ENCODE results near the gene CLDN12.

Gene CLDN12

DNA sequence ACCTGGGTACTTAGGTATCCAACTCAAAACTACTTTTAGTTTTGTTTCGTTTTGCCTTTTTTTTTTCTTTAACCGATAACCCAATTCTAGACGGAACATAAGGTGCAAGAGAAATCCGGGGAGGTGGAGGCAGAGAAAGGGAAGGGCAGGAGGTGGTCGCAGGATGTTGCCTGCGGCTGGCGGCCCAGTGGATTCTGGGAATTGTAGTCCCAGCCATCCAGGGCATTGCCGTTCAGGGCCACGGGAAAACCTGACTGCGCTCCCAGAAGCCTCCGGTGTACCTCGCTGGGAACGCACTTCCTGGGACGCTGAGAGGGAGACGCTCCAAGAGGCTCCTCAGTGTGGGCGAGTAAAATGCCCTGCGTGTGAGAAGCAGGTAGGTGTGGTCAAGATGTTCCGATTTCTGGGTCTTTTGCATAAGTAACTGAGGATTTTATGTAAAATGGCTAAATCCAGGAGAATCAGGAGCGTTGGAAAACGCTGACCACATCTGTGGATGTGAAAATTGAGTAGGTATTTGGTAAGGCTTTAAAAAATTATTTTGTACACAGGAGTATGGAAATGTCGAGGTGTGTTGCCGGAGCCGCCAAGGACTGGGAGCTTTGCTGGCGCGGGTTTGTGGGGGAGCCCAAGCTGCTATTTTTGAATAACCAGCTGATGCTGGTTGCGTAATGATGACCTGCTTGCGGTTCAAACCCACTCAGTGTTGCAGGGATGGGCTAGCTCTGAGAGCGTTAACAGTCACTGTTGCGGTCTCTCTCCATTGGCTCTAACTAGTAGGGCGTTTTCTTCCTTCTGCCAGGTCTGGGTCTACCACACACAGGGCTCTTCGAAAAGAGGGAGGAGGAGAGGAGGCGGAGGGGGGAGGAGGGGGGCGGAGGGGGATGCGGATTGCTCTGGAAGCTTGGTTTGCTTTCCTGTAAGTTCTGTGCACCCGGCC lies at the start of gene CLDN12:
CLDN12 (plus strand) TSS at position 288 of the 940 bp plus-strand sequence. CDS start 9,216 bp downstream, outside the sequence.
- DNase-seq (ENCODE audit: extremely low spot score): peak; percentile 91
- ChIA-PET CTCF (no interaction called here), POLR2A (interaction anchor here (1.0 kb wide), 1 partner anchor 17 kb away, joined by 4 read pairs; no protein-coding TSS in a partner anchor)
- TF ChIP-seq HDGF (IDR thresholded peaks at IDR 0.05; ENCODE audit: borderline replicate concordance) (no peak), ELF4 (IDR thresholded peaks at IDR 0.05) (peak; percentile 47), NFRKB (IDR thresholded peaks at IDR 0.05) (no peak), L3MBTL2 (conservative IDR thresholded peaks at IDR 0.05) (peak; percentile 39; the same call in 1 of the 2 replicates)

DNA sequence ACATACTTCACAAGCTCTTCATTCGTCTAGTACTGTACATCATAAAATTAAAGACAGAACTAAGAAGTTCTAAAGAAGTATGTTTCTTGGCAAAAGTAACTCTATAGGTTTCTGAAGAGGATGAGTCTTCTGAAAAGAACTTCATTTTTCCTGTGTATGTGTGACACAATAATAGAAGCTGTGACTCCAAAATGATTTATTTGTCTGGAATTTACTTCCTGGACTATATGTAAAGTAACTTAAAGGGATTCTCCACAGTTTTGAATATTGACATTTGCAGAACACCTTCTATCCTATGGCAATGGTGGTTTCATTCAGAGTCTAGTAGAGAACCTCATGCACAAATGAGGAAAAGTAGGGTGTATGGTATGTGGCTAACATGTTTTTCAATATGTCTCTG lies 19.8 kb upstream of the CLDN12 start:
- CTCF ChIA-PET: no interaction called here
- TF ChIP-seq FOXM1 (IDR thresholded peaks at IDR 0.05; ENCODE audit: borderline replicate concordance) (no peak), TARDBP (IDR thresholded peaks at IDR 0.05) (no peak), LEF1 (IDR thresholded peaks at IDR 0.05; ENCODE audit: borderline replicate concordance) (no peak), ZNF384 (IDR thresholded peaks at IDR 0.05) (no peak), FOXA1 (IDR thresholded peaks at IDR 0.05) (no peak), L3MBTL2 (conservative IDR thresholded peaks at IDR 0.05) (no peak), ARNT (IDR thresholded peaks at IDR 0.05) (no peak), ELF4 (IDR thresholded peaks at IDR 0.05) (no peak), HDGF (IDR thresholded peaks at IDR 0.05; ENCODE audit: borderline replicate concordance) (no peak)
- no peak for DNase-seq (ENCODE audit: extremely low spot score)
- POLR2A ChIA-PET: no interaction called here

DNA sequence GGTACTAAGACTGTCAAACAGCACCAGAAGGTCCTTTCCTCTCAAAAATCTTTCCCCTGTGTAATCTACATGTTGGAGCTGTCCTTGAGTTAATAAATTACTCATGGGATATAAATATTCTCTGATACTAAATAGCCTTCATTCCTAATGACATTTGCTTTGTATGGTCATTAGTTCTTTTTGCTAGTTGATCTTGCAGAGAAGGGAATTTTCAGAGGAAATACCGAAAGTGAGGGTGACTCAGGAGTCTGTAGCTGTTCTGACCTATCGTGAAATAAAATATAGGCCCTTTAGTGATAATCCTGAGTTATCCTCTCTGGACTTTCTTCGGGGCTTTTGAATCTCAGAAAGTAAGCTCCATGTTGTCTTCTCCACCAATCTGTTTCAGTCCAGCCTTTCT lies 19.4 kb upstream of the CLDN12 start:
- POLR2A ChIA-PET: no interaction called here
- no peak for DNase-seq (ENCODE audit: extremely low spot score)
- CTCF ChIA-PET: no interaction called here
- TF ChIP-seq ZNF384 (IDR thresholded peaks at IDR 0.05): no peak
- TF ChIP-seq FOXK2 (IDR thresholded peaks at IDR 0.05): no peak
- no peak for TF ChIP-seq TARDBP (IDR thresholded peaks at IDR 0.05)
- no peak for TF ChIP-seq BHLHE40 (IDR thresholded peaks at IDR 0.05; ENCODE audit: borderline replicate concordance)
- no peak for TF ChIP-seq ELF4 (IDR thresholded peaks at IDR 0.05)
- no peak for TF ChIP-seq HDGF (IDR thresholded peaks at IDR 0.05; ENCODE audit: borderline replicate concordance)
- TF ChIP-seq, protein P1, sequence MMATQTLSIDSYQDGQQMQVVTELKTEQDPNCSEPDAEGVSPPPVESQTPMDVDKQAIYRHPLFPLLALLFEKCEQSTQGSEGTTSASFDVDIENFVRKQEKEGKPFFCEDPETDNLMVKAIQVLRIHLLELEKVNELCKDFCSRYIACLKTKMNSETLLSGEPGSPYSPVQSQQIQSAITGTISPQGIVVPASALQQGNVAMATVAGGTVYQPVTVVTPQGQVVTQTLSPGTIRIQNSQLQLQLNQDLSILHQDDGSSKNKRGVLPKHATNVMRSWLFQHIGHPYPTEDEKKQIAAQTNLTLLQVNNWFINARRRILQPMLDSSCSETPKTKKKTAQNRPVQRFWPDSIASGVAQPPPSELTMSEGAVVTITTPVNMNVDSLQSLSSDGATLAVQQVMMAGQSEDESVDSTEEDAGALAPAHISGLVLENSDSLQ (IDR thresholded peaks at IDR 0.05): no peak
- TF ChIP-seq SP1 (IDR thresholded peaks at IDR 0.05): no peak
- TF ChIP-seq ARNT (IDR thresholded peaks at IDR 0.05): no peak
- TF ChIP-seq FOXM1 (IDR thresholded peaks at IDR 0.05; ENCODE audit: borderline replicate concordance): no peak
- TF ChIP-seq SUZ12 (IDR thresholded peaks at IDR 0.05): no peak
- TF ChIP-seq CTBP1 (IDR thresholded peaks at IDR 0.05; ENCODE audit: borderline replicate concordance): no peak
- TF ChIP-seq FOXA1 (IDR thresholded peaks at IDR 0.05): no peak
- no peak for TF ChIP-seq L3MBTL2 (conservative IDR thresholded peaks at IDR 0.05)
- TF ChIP-seq LEF1 (IDR thresholded peaks at IDR 0.05; ENCODE audit: borderline replicate concordance): no peak
- no peak for TF ChIP-seq NFRKB (IDR thresholded peaks at IDR 0.05)

DNA sequence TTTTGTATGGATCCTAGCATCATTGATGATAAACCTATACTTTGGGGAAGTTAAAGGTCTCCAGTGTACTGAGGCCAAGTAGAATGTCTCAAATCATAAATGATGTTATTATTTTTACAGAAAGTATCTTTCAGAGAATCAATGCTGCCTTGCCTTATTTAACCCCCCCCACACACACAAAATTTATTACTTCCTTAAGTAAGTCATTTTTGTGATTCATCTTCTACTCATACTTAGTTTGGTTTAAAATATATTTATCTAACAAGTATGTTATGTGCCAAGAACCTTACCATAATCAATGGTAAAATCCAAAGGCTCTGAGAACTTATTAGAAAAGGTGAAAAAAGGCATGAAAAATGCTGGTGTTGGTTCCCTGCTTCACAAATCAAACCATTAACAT lies 18.8 kb upstream of the CLDN12 start:
- ChIA-PET CTCF (no interaction called here), POLR2A (no interaction called here)
- TF ChIP-seq SUZ12 (IDR thresholded peaks at IDR 0.05) (no peak), BHLHE40 (IDR thresholded peaks at IDR 0.05; ENCODE audit: borderline replicate concordance) (no peak), CTBP1 (IDR thresholded peaks at IDR 0.05; ENCODE audit: borderline replicate concordance) (no peak), ZNF384 (IDR thresholded peaks at IDR 0.05) (no peak), ELF4 (IDR thresholded peaks at IDR 0.05) (no peak), ARNT (IDR thresholded peaks at IDR 0.05) (no peak)
- DNase-seq (ENCODE audit: extremely low spot score): no peak

DNA sequence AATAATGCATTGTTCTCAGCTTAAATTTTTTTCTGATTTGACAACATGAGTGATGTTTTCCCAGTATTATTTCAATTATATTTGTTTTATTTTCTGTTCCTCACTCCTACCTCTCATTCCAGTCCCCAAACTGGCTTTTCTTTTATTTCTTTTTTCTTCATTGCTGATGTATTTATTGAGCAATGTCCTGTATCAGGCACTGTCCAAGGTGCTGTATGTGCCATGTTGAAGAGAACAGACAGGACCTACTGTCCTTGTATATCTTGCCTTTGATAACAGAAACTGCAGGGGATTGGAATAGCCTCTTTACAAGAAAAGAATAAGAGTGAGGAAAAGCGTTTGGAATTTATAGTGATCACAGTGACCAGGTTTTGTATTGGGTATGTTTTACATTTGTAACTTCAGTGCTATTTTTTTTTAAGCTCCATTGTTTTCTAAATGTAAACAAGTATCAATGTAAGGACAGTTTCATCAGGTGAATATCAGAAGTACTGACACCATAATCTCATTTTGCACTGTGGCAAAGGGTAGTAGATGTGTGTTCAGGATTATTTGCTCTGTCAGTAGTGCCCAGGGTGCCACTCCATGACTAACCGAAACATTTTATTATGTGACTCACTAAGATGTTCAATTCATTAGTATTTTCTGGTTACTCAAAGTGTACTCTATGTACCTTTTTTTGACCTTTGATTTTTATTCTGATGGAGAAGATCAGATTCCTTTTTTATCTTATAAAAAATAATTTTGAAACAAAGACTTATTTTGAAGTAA lies 15.6 kb upstream of the CLDN12 start:
- DNase-seq (ENCODE audit: extremely low spot score): no peak
- ChIA-PET POLR2A (no interaction called here), CTCF (no interaction called here)
- TF ChIP-seq FOXK2 (IDR thresholded peaks at IDR 0.05) (no peak), ARNT (IDR thresholded peaks at IDR 0.05) (no peak), ZNF384 (IDR thresholded peaks at IDR 0.05) (no peak), TARDBP (IDR thresholded peaks at IDR 0.05) (no peak), FOXM1 (IDR thresholded peaks at IDR 0.05; ENCODE audit: borderline replicate concordance) (no peak), CTBP1 (IDR thresholded peaks at IDR 0.05; ENCODE audit: borderline replicate concordance) (no peak), FOXA1 (IDR thresholded peaks at IDR 0.05) (no peak), ELF4 (IDR thresholded peaks at IDR 0.05) (no peak), SP1 (IDR thresholded peaks at IDR 0.05) (no peak), L3MBTL2 (conservative IDR thresholded peaks at IDR 0.05) (no peak), BHLHE40 (IDR thresholded peaks at IDR 0.05; ENCODE audit: borderline replicate concordance) (no peak), LEF1 (IDR thresholded peaks at IDR 0.05; ENCODE audit: borderline replicate concordance) (no peak), SUZ12 (IDR thresholded peaks at IDR 0.05) (no peak), HDGF (IDR thresholded peaks at IDR 0.05; ENCODE audit: borderline replicate concordance) (no peak), NFRKB (IDR thresholded peaks at IDR 0.05) (no peak)
- TF ChIP-seq, protein P1 (IDR thresholded peaks at IDR 0.05): no peak

DNA sequence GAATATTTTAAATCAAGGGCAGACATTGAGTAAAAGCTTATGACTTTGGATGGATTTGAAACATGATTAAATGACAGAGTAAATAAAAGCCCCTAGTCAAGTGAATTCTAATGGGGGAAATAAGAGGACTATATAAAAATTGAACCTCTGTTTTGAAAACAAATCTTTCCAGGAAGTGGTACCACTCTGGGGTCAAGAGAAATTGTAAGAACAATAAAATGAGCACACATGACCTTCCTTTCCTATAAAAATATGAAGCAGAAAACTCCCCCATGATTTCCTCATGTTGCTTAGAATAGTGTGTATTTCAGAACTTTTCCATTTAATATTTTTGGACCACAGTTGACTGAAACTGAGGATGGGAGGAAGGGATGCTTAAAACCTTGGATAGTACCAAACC lies 12.3 kb upstream of the CLDN12 start:
- no peak for DNase-seq (ENCODE audit: extremely low spot score)
- ChIA-PET POLR2A (interaction anchor here (1.7 kb wide), 1 partner anchor 180 kb away, joined by 4 read pairs; the partner anchor contains the start of gene STEAP2), CTCF (no interaction called here)
- TF ChIP-seq TARDBP (IDR thresholded peaks at IDR 0.05) (no peak), SUZ12 (IDR thresholded peaks at IDR 0.05) (no peak), SP1 (IDR thresholded peaks at IDR 0.05) (no peak), LEF1 (IDR thresholded peaks at IDR 0.05; ENCODE audit: borderline replicate concordance) (no peak), NFRKB (IDR thresholded peaks at IDR 0.05) (no peak), FOXK2 (IDR thresholded peaks at IDR 0.05) (no peak), FOXA1 (IDR thresholded peaks at IDR 0.05) (no peak), BHLHE40 (IDR thresholded peaks at IDR 0.05; ENCODE audit: borderline replicate concordance) (no peak), ZNF384 (IDR thresholded peaks at IDR 0.05) (no peak), HDGF (IDR thresholded peaks at IDR 0.05; ENCODE audit: borderline replicate concordance) (no peak), ARNT (IDR thresholded peaks at IDR 0.05) (no peak), CTBP1 (IDR thresholded peaks at IDR 0.05; ENCODE audit: borderline replicate concordance) (no peak), FOXM1 (IDR thresholded peaks at IDR 0.05; ENCODE audit: borderline replicate concordance) (no peak), L3MBTL2 (conservative IDR thresholded peaks at IDR 0.05) (no peak), ELF4 (IDR thresholded peaks at IDR 0.05) (no peak)
- TF ChIP-seq, protein P1 (IDR thresholded peaks at IDR 0.05): no peak
